Purkinje cell (primary cell): ENCODE measurements around the gene LPAR2. TPM values are rescaled to one million over a fixed set of nuclear protein-coding genes. Genes with fewer than 3 reads are reported as not detected.

ENCODE experiments used
- polyA plus RNA-seq: library from polyadenylated mRNA; unstranded; fragments of >200 nt; fragmentation: Nextera tagmentation; gene quantifications from 2 replicates; pipeline ENCODE4 v1.2.1, GENCODE V29; 2014

LPAR2 gene
- 0.40 TPM in 1 of 2 replicates, not detected in the other for polyA plus RNA-seq

DNA sequence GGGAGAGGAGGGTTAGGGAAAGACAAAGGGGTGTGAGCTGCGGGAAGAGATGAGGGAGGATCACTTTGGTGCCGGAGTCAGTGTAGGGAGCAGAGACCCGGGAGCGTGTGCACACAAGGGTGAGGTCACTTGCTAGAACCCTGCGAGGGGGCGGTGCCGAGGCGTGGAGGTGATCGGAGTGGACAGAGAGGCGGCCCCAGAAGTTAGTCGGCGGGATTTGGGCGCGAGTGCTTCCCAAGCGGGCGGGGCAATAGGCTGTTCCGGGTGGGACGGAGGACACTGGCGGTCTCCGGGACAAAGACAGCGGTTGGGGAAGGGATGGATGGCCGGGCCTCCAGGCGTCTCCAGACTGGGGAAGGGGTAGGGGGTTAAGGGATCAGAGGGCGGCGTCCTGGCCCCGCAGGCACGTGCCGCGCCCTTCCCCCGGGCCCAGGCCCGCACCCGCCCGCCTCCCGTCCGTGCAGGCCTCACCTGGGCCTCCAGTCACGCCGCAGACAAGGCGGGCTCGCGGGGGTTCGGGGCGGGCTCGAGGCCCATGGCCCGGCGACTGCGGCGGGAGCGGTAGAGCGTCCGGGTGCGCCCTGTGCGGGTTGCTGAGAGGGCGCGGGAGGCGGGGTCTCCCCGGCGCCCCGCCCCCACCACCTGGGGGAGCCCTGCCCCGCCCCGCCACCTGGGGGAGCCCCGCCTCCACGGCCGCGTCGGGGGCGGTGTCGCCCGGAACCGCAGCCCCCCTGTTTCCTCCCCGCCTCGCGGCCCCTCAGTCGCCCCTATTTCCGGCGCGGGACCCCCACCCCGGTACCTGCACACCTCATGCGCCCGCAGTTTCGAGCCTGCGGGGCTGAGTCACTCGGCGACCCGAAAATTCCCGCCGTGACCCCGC, at the start of gene LPAR2:
Gene LPAR2, minus strand, starts transcription at position 600 of the 880 bp plus-strand sequence. CDS start 945 bp downstream, outside the sequence.

GRCh38 chr19:19668230-19669012, 40.4 kb upstream of the LPAR2 start, which contains the start of gene ZNF101:
ZNF101 (plus strand) TSS chr19:19668839; CDS start chr19:19668964, 125 bp downstream.

GRCh38 chr19:19663256-19664120, 35.5 kb upstream of the LPAR2 start, which contains the start of gene ATP13A1:
ATP13A1 (minus strand) TSS chr19:19663676; CDS start chr19:19663666, 10 bp downstream.

DNA sequence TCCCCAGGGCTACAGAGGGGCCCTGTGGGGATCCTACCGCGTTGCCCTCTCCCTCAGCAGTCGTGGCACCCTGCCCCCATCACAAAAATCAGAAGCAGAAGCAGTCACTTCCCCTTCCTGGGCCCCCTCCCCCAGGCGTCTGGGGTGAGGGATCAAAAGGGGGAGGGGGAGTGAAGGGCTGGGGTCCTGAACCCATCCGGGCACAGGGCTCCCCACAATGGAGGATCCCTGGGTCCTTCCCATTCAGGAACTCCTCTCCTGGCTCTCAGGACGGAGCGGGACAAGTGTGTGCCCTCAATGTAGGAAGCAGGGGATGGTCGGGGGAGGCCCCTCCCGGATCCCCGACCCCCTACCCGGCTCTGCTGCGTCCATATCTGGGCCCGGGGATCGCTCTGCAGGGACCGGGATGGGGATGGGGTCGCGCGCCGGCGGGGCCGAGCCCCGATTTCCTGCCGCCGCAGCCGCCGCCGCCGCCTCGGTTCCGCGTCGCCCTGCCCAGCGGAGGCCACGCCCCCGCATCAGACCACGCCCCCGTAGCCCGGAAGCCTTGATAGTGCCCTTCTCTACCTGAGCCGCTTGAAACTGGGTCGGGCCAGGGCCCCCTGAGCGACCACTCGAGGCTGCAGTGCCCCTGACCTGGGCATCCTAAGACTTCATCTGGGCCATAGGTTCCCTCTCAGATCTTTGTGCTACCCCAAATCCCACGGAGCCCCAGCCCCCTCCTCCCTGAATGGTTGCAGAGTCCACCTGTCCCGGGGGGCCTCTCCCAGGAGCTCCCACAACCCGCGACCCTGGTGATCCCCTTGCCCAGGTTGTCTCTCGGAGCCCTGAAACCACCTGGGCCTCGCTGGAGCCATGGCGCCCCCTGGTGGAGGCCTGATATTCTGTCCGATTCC, 15.4 kb upstream of the LPAR2 start, which contains the start of gene GMIP:
Gene GMIP, minus strand, starts transcription at position 500 of the 896 bp plus-strand sequence. Its CDS starts 128 bp downstream, at position 372.

GRCh38 chr19:19618219-19619051, 9.6 kb downstream of the LPAR2 start, which contains the start of gene PBX4:
PBX4 (minus strand) TSS chr19:19618687; CDS start chr19:19618629, 58 bp downstream.

Other genes starting within 250 kb of the LPAR2 start
- gene GATAD2A, start 222.5 kb downstream of the LPAR2 start, polyA plus RNA-seq = 2.0 and 2.3 TPM in 2 replicates
- not detected in 2 replicates for gene TSSK6, start 112.7 kb downstream of the LPAR2 start, polyA plus RNA-seq
- 897 and 952 TPM in 2 replicates for gene NDUFA13, start 112.0 kb downstream of the LPAR2 start, polyA plus RNA-seq
- 5.5 and 14.2 TPM in 2 replicates for gene YJEFN3, start 99.3 kb downstream of the LPAR2 start, polyA plus RNA-seq
- gene CILP2, start 90.0 kb downstream of the LPAR2 start, polyA plus RNA-seq = not detected in 2 replicates
- not detected in 2 replicates for gene PBX4, start 9.5 kb downstream of the LPAR2 start, polyA plus RNA-seq
- gene GMIP, start 15.4 kb upstream of the LPAR2 start, polyA plus RNA-seq = 0.09 and 0.11 TPM in 2 replicates
- gene ATP13A1, start 35.5 kb upstream of the LPAR2 start, polyA plus RNA-seq = 4.0 and 5.4 TPM in 2 replicates
- gene ZNF101, start 40.6 kb upstream of the LPAR2 start, polyA plus RNA-seq = 3.6 and 9.1 TPM in 2 replicates
- 3.0 and 7.6 TPM in 2 replicates for gene ZNF14, start 104.9 kb upstream of the LPAR2 start, polyA plus RNA-seq
- 28.5 and 42.8 TPM in 2 replicates for gene ZNF506, start 193.5 kb upstream of the LPAR2 start, polyA plus RNA-seq
- 14.0 and 32.8 TPM in 2 replicates for gene ZNF253, start 237.7 kb upstream of the LPAR2 start, polyA plus RNA-seq